Measurements from ENCODE around the gene CDC42SE2. TPM values are rescaled to one million over a fixed set of nuclear protein-coding genes. Genes with fewer than 3 reads are reported as not detected.

Gene CDC42SE2
- total RNA-seq, 1 experiment from 2014 or later: 23.2 TPM

DNA sequence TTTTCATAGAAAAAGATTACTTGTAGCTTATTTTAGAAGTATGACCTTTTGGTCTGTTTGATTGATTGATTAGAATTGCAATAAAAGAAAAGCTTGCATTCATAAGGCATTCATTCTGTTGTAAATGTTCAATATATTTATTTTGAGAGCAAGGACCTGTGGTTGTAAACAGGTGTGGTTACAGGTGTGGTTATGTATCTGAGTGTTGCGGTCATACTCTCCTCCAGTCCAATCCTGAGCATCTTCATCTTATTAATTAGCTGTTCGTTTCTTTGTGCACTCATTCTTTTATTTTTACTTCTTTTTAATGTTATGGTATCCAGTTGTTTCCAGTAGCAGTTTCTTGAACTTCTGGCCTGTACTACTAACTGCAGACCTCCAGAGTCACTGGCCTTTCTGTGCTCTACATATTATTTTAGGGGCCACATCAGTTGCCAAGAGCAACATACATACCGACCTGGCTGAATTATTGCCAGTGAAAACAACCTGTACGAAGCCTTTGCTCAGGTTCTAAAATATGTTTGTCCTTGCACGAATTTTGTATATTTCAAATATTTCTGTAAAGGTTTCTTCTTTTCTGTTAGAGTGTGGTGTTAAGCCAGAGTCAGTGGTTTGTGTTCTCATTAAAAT is 128.7 kb downstream of the CDC42SE2 start:
- no peak overlapping the region for H3K14ac ChIP-seq (ENCODE audit: insufficient read depth, low read length)
- H3K56ac ChIP-seq (ENCODE audit: insufficient read length, low read depth, low read length): no peak overlapping the region
- no peak overlapping the region for H4K91ac ChIP-seq (ENCODE audit: insufficient read length, low read depth, low read length)

More for the DNA sequence above, 128.7 kb downstream of the CDC42SE2 start:
- Histone ChIP-seq H4K8ac (replicated peaks; ENCODE audit: insufficient read length, low read depth, low read length) (no peak overlapping the region), H3K9me3 (ENCODE audit: control insufficient read depth, low read depth, low read length) (no peaks in the 10 kb centered on the region), H4K20me1 (ENCODE audit: control insufficient read depth, insufficient read depth, insufficient read length) (no peaks in the 10 kb centered on the region), H4K5ac (ENCODE audit: insufficient read length, low read depth, low read length) (no peak overlapping the region), H2BK12ac (ENCODE audit: insufficient read length, low read depth, low read length) (no peak overlapping the region), H3K27ac (ENCODE audit: insufficient read length, low read depth, low read length) (no peak overlapping the region), H3K79me2 (ENCODE audit: insufficient read depth, low read length) (no peaks in the 10 kb centered on the region), H2BK5ac (ENCODE audit: insufficient read length, low read length) (no peak overlapping the region), H3K4ac (ENCODE audit: low read depth, low read length) (no peak overlapping the region), H2BK15ac (ENCODE audit: low read depth, low read length) (no peak overlapping the region), H3K23ac (ENCODE audit: insufficient read length, low read depth, low read length) (no peak overlapping the region), H2BK120ac (ENCODE audit: low read depth, low read length, poor library complexity, severe bottlenecking) (no peak overlapping the region), H2BK20ac (ENCODE audit: low read depth, low read length, poor library complexity, severe bottlenecking) (no peak overlapping the region), H3K79me1 (ENCODE audit: insufficient read depth, low read depth, low read length, poor library complexity, severe bottlenecking) (no peaks in the 10 kb centered on the region), H3K4me2 (ENCODE audit: insufficient read depth, insufficient read length, low read length) (no peak overlapping the region), H3K23me2 (ENCODE audit: insufficient read length, low read depth, low read length, poor library complexity, severe bottlenecking) (no peaks in the 10 kb centered on the region), H2AFZ (ENCODE audit: low read length) (no peak overlapping the region), H3K18ac (ENCODE audit: insufficient read length, low read depth, low read length) (no peak overlapping the region), H3T11ph (ENCODE audit: low read length) (no peak overlapping the region), H3K4me1 (ENCODE audit: insufficient read depth, low read length) (no peaks in the 10 kb centered on the region), H2AK5ac (ENCODE audit: insufficient read length, low read length) (no peak overlapping the region), H3K9ac (ENCODE audit: extremely low read depth, insufficient read length, low read length) (no peak overlapping the region), H3K27me3 (ENCODE audit: insufficient read depth, low read length) (no peaks in the 10 kb centered on the region)
- H3K27ac Mint-ChIP-seq: no peak overlapping the region
- no CpG with 5 or more reads among the region's 5 CpGs for WGBS (ENCODE audit: extremely low coverage, insufficient read length, low lambda C conversion rate)
- peaks cover 4 to 40% (median 29%) of the 10 kb centered on the region in 3 experiments; a peak in 5 of 7 replicates for H3K36me3 Mint-ChIP-seq (ENCODE audit: insufficient read depth in 1 of 3, low read depth in 3 of 3)
- H3K9me3 Mint-ChIP-seq: no peaks in the 10 kb centered on the region
- no peak overlapping the region for H3K4me3 Mint-ChIP-seq
- TF ChIP-seq, protein P1, sequence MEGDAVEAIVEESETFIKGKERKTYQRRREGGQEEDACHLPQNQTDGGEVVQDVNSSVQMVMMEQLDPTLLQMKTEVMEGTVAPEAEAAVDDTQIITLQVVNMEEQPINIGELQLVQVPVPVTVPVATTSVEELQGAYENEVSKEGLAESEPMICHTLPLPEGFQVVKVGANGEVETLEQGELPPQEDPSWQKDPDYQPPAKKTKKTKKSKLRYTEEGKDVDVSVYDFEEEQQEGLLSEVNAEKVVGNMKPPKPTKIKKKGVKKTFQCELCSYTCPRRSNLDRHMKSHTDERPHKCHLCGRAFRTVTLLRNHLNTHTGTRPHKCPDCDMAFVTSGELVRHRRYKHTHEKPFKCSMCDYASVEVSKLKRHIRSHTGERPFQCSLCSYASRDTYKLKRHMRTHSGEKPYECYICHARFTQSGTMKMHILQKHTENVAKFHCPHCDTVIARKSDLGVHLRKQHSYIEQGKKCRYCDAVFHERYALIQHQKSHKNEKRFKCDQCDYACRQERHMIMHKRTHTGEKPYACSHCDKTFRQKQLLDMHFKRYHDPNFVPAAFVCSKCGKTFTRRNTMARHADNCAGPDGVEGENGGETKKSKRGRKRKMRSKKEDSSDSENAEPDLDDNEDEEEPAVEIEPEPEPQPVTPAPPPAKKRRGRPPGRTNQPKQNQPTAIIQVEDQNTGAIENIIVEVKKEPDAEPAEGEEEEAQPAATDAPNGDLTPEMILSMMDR (conservative IDR thresholded peaks at IDR 0.05): no peak
- DNase-seq: no peak
- no peaks in the 10 kb centered on the region for H3K4me1 Mint-ChIP-seq
- no peaks in the 10 kb centered on the region; the same call in 1 of the 2 replicates for H3K27me3 Mint-ChIP-seq (ENCODE audit: low read depth)
